PFSK-1 (cell line): ENCODE measurements around the gene NECAB3.

Experiments
- POLR2AphosphoS5 ChIP-seq: IDR thresholded peaks from 2 replicates; pipeline ENCODE4 v1.6.1; 2012; ENCODE audit warnings: low read depth, mild to moderate bottlenecking, control low read depth, low read length, moderate library complexity
- SIN3A ChIP-seq: IDR thresholded peaks from 2 replicates; pipeline ENCODE4 v1.6.1; 2012; ENCODE audit warnings: mild to moderate bottlenecking, low read length, moderate library complexity, borderline replicate concordance; ENCODE audit not compliant: insufficient read depth
- TAF1 ChIP-seq: IDR thresholded peaks from 2 replicates; pipeline ENCODE4 v1.6.1; 2012; ENCODE audit warnings: low read length, control low read depth, borderline replicate concordance; ENCODE audit not compliant: insufficient read depth
- TF ChIP-seq, protein P1 (sequence below), 2 experiments: IDR thresholded peaks; 2 replicates each; pipeline versions ENCODE4 v1.6.1 to v1.8.0; 2011 to 2012; ENCODE audit warnings: low read depth in 2 of 2, low read length in 2 of 2, control low read depth in 1 of 2, inconsistent platforms in 1 of 2, mild to moderate bottlenecking in 1 of 2, moderate library complexity in 1 of 2; ENCODE audit not compliant: insufficient read depth in 1 of 2

DNA sequence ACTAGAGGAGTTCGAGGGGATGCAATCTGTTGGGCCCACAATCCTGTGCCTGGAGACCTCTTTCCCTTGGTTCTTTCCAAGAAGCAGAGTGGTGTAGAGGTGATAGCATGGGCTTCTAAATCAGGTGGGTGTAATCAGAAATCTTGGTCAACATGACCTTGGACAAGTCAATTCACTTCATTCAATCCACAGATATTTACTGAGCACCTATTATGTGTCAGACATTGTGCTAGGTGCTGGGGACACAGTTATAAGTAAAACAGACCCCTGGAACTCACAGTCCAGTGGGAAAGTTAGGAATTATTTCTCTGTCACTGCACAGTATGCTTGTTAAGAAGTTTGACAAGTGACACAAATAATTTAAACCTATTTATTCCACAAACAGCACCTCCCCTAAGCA, 15.3 kb upstream of the NECAB3 start:
- no peak for TF ChIP-seq TAF1
- no peak for TF ChIP-seq SIN3A
- TF ChIP-seq POLR2AphosphoS5 = no peak
- TF ChIP-seq, protein P1, sequence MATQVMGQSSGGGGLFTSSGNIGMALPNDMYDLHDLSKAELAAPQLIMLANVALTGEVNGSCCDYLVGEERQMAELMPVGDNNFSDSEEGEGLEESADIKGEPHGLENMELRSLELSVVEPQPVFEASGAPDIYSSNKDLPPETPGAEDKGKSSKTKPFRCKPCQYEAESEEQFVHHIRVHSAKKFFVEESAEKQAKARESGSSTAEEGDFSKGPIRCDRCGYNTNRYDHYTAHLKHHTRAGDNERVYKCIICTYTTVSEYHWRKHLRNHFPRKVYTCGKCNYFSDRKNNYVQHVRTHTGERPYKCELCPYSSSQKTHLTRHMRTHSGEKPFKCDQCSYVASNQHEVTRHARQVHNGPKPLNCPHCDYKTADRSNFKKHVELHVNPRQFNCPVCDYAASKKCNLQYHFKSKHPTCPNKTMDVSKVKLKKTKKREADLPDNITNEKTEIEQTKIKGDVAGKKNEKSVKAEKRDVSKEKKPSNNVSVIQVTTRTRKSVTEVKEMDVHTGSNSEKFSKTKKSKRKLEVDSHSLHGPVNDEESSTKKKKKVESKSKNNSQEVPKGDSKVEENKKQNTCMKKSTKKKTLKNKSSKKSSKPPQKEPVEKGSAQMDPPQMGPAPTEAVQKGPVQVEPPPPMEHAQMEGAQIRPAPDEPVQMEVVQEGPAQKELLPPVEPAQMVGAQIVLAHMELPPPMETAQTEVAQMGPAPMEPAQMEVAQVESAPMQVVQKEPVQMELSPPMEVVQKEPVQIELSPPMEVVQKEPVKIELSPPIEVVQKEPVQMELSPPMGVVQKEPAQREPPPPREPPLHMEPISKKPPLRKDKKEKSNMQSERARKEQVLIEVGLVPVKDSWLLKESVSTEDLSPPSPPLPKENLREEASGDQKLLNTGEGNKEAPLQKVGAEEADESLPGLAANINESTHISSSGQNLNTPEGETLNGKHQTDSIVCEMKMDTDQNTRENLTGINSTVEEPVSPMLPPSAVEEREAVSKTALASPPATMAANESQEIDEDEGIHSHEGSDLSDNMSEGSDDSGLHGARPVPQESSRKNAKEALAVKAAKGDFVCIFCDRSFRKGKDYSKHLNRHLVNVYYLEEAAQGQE (IDR thresholded peaks at IDR 0.05; ENCODE audit: insufficient read depth in 1 of 2, low read depth in 2 of 2, low read length in 2 of 2) = no peak
